ENCODE data around the gene SAMD10. TPM values are rescaled to one million over a fixed set of nuclear protein-coding genes. Genes with fewer than 3 reads are reported as not detected.
"Not testable (repeated sequence)": the region's sequence is repeated elsewhere in the genome, so short reads cannot be mapped to it uniquely, and the experiment has no call there.

Gene SAMD10
- total and polyA plus RNA-seq, 5 donors from 2014 or later, result 5.9 to 14.3 (median 7.8) TPM

DNA sequence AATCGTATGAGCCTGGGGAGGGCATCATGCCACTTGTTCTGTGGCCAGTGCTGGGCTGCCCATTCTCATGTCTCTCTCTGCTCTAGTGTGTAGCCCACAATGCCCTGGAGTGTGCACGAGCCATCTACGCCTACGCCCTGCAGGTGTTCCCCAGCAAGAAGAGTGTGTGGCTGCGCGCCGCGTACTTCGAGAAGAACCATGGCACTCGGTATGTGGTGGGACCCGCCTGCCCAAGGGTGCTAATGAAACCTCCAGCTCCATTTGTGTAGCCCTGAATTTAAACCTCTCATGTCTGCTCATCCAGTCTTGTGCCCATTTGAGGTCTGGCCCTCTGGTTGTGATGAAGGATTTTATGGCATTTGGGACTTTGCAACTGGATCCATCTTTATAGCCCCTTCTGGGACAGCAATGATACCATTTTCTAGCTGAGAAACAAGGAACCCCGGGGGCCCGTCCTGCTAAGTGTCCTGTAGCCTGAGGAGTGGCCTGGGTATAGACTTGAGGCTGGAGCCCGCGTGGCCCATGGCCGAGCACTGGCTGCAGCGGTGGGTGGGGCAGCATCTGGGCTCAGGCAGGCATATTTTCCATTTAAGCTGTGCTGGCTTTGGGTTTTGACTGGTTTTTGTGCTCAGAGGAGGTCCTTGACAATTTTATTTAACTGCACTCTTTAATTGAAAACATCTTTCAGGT is 43.4 kb upstream of the SAMD10 start:
- no peak for DNase-seq
- no peaks in the 10 kb centered on the region for H3K9me3 ChIP-seq (ENCODE audit: control insufficient read depth in 2 of 2, low read length in 2 of 2)
- no peak overlapping the region for H3K4me3 ChIP-seq (ENCODE audit: low read depth, low read length)
- no peaks in the 10 kb centered on the region for H3K27me3 ChIP-seq (ENCODE audit: control insufficient read depth, insufficient read depth, low read length)
- H3K36me3 ChIP-seq (ENCODE audit: control insufficient read depth, insufficient read depth, low read length), result peaks cover 91% of the 10 kb centered on the region
- no peaks in the 10 kb centered on the region for H3K4me1 ChIP-seq (ENCODE audit: control insufficient read depth, insufficient read depth, low read length, poor library complexity, severe bottlenecking)
- H3K4me1 Mint-ChIP-seq, result peaks cover 0 to 3% (median 1%) of the 10 kb centered on the region in 4 donors
- H3K27ac Mint-ChIP-seq, result no peak overlapping the region
- H3K9me3 Mint-ChIP-seq, result peaks cover 0 to 6% (median 0%) of the 10 kb centered on the region in 7 donors
- H3K27ac ChIP-seq (ENCODE audit: insufficient read depth, low read length, poor library complexity, severe bottlenecking), result no peak overlapping the region
- no peak overlapping the region for H3K4me3 Mint-ChIP-seq
- H3K27me3 Mint-ChIP-seq, result no peaks in the 10 kb centered on the region
- peaks cover 29% of the 10 kb centered on the region for H3K36me3 Mint-ChIP-seq
- ATAC-seq (ENCODE audit: low read depth in 2 of 2), result no peak

- Mint-ChIP-seq H3K4me1 (peaks cover 0 to 3% (median 1%) of the 10 kb centered on the region in 4 donors), H3K9me3 (peaks cover 0 to 6% (median 0%) of the 10 kb centered on the region in 7 donors), H3K4me3 (peak overlapping the region in 1 of 4 donors; percentile 2), H3K27me3 (no peaks in the 10 kb centered on the region), H3K36me3 (peaks cover 29% of the 10 kb centered on the region), H3K27ac (no peak overlapping the region)
- no peaks in the 10 kb centered on the region for H3K4me1 ChIP-seq (ENCODE audit: control insufficient read depth, insufficient read depth, low read length, poor library complexity, severe bottlenecking)
- ATAC-seq (ENCODE audit: low read depth in 2 of 2), result no peak
- H3K9me3 ChIP-seq (ENCODE audit: control insufficient read depth in 2 of 2, low read length in 2 of 2), result no peaks in the 10 kb centered on the region
- no peak overlapping the region for H3K4me3 ChIP-seq (ENCODE audit: low read depth, low read length)
- no peaks in the 10 kb centered on the region for H3K27me3 ChIP-seq (ENCODE audit: control insufficient read depth, insufficient read depth, low read length)
- peaks cover 84% of the 10 kb centered on the region for H3K36me3 ChIP-seq (ENCODE audit: control insufficient read depth, insufficient read depth, low read length)
- H3K27ac ChIP-seq (ENCODE audit: insufficient read depth, low read length, poor library complexity, severe bottlenecking), result no peak overlapping the region
- no peak for DNase-seq
These were observed 41.9 kb upstream of the SAMD10 start for GRCh38 chr20:64021124-64021975.

DNA sequence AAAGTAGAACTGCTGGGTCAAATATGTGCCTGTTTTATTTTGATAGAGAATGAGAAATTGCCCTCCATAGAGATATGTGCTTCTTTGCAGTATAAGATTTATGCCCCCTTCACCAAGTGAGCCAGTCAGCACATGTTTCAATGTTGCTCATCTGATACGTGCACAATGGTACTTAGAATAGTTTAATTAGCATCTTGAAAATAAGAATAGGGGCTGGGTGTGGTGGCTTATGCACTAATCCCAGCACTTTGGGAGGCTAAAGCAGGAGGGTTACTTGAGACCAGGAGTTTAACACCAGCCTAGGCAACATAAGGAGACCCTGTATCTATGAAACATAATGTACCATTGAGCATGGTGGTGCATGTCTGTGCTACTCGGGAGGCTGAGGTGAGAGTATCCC is 36.2 kb upstream of the SAMD10 start:
- peaks cover 0 to 30% (median 2%) of the 10 kb centered on the region in 4 donors for H3K4me1 Mint-ChIP-seq
- peaks cover 34% of the 10 kb centered on the region for H3K36me3 Mint-ChIP-seq
- Histone ChIP-seq H3K36me3 (ENCODE audit: control insufficient read depth, insufficient read depth, low read length) (peaks cover 55% of the 10 kb centered on the region), H3K4me3 (ENCODE audit: low read depth, low read length) (no peak overlapping the region), H3K27me3 (ENCODE audit: control insufficient read depth, insufficient read depth, low read length) (no peaks in the 10 kb centered on the region), H3K4me1 (ENCODE audit: control insufficient read depth, insufficient read depth, low read length, poor library complexity, severe bottlenecking) (peaks cover 21% of the 10 kb centered on the region), H3K27ac (ENCODE audit: insufficient read depth, low read length, poor library complexity, severe bottlenecking) (no peak overlapping the region), H3K9me3 (ENCODE audit: control insufficient read depth in 2 of 2, low read length in 2 of 2) (peaks cover 2 to 22% of the 10 kb centered on the region in 2 experiments)
- no peaks in the 10 kb centered on the region for H3K27me3 Mint-ChIP-seq
- DNase-seq (no peak), ATAC-seq (ENCODE audit: low read depth in 2 of 2) (no peak)
- peak overlapping the region in 1 of 4 donors; percentile 50 for H3K4me3 Mint-ChIP-seq
- peak overlapping the region in 1 of 3 donors; percentile 20 for H3K27ac Mint-ChIP-seq
- H3K9me3 Mint-ChIP-seq, result peaks cover 0 to 11% (median 0%) of the 10 kb centered on the region in 7 donors

GRCh38 chr20:64012385-64013154 is 33.1 kb upstream of the SAMD10 start:
- DNase-seq, result peak in 2 of 3 donors; percentile 46 to 47
- H3K27me3 Mint-ChIP-seq; H3K27me3 ChIP-seq (ENCODE audit: control insufficient read depth, insufficient read depth, low read length): not testable (repeated sequence)
- peaks cover 21% of the 10 kb centered on the region for H3K4me1 ChIP-seq (ENCODE audit: control insufficient read depth, insufficient read depth, low read length, poor library complexity, severe bottlenecking)
- peak overlapping the region; percentile 61 for H3K4me3 ChIP-seq (ENCODE audit: low read depth, low read length)
- peaks cover 56% of the 10 kb centered on the region for H3K36me3 ChIP-seq (ENCODE audit: control insufficient read depth, insufficient read depth, low read length)
- peaks cover 0 to 32% (median 11%) of the 10 kb centered on the region in 7 donors for H3K9me3 Mint-ChIP-seq
- peak overlapping the region in 1 of 4 donors; percentile 44 for H3K4me3 Mint-ChIP-seq
- H3K4me1 Mint-ChIP-seq, result peaks cover 0 to 50% (median 4%) of the 10 kb centered on the region in 4 donors
- peak overlapping the region; percentile 68 for H3K27ac ChIP-seq (ENCODE audit: insufficient read depth, low read length, poor library complexity, severe bottlenecking)
- peak in 1 of 2 donors; percentile 72 for ATAC-seq (ENCODE audit: low read depth in 2 of 2)
- peaks cover 34% of the 10 kb centered on the region for H3K36me3 Mint-ChIP-seq
- H3K9me3 ChIP-seq (ENCODE audit: control insufficient read depth in 2 of 2, low read length in 2 of 2), result peaks cover 9 to 52% of the 10 kb centered on the region in 2 experiments
- peak overlapping the region in 2 of 3 donors; percentile 64 to 73 for H3K27ac Mint-ChIP-seq

DNA sequence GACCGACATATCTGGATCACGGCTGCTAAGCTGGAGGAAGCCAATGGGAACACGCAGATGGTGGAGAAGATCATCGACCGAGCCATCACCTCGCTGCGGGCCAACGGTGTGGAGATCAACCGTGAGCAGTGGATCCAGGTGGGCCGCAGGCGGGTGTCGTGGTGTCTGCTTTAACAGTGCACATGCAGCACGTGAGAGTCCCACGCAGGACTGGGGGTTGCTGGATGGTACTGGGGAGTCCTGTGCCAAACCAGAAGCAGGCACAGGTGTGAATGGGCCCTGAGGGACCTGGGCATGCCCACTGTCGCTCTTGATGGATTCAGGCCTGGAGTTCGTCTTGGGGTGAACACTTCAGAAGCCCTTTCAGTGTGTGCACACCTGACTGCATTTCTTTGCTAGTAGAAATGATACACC is 31.9 kb upstream of the SAMD10 start:
- peak in 1 of 2 donors; percentile 39 for ATAC-seq (ENCODE audit: low read depth in 2 of 2)
- Histone ChIP-seq H3K27me3 (ENCODE audit: control insufficient read depth, insufficient read depth, low read length) (no peaks in the 10 kb centered on the region), H3K9me3 (ENCODE audit: control insufficient read depth in 2 of 2, low read length in 2 of 2) (peaks cover 9 to 54% of the 10 kb centered on the region in 2 experiments), H3K4me3 (ENCODE audit: low read depth, low read length) (peak overlapping the region; percentile 50), H3K4me1 (ENCODE audit: control insufficient read depth, insufficient read depth, low read length, poor library complexity, severe bottlenecking) (peaks cover 21% of the 10 kb centered on the region), H3K36me3 (ENCODE audit: control insufficient read depth, insufficient read depth, low read length) (peaks cover 59% of the 10 kb centered on the region), H3K27ac (ENCODE audit: insufficient read depth, low read length, poor library complexity, severe bottlenecking) (peak overlapping the region; percentile 60)
- Mint-ChIP-seq H3K9me3 (peaks cover 0 to 32% (median 11%) of the 10 kb centered on the region in 7 donors), H3K4me3 (peak overlapping the region in 2 of 4 donors; percentile 28 to 53), H3K27ac (peak overlapping the region in 2 of 3 donors; percentile 44 to 96), H3K27me3 (no peaks in the 10 kb centered on the region), H3K36me3 (peaks cover 35% of the 10 kb centered on the region), H3K4me1 (peaks cover 0 to 47% (median 4%) of the 10 kb centered on the region in 4 donors)
- DNase-seq, result peak in 2 of 3 donors; percentile 12 to 16

- peaks cover 60% of the 10 kb centered on the region for H3K36me3 ChIP-seq (ENCODE audit: control insufficient read depth, insufficient read depth, low read length)
- peaks cover 35% of the 10 kb centered on the region for H3K36me3 Mint-ChIP-seq
- peaks cover 0 to 32% (median 11%) of the 10 kb centered on the region in 7 donors for H3K9me3 Mint-ChIP-seq
- peaks cover 21% of the 10 kb centered on the region for H3K4me1 ChIP-seq (ENCODE audit: control insufficient read depth, insufficient read depth, low read length, poor library complexity, severe bottlenecking)
- no peak for DNase-seq
- H3K4me1 Mint-ChIP-seq, result peaks cover 0 to 47% (median 4%) of the 10 kb centered on the region in 4 donors
- no peaks in the 10 kb centered on the region for H3K27me3 Mint-ChIP-seq
- no peaks in the 10 kb centered on the region for H3K27me3 ChIP-seq (ENCODE audit: control insufficient read depth, insufficient read depth, low read length)
- peak overlapping the region in 1 of 4 donors; percentile 28 for H3K4me3 Mint-ChIP-seq
- peak overlapping the region; percentile 60 for H3K27ac ChIP-seq (ENCODE audit: insufficient read depth, low read length, poor library complexity, severe bottlenecking)
- ATAC-seq (ENCODE audit: low read depth in 2 of 2), result no peak
- H3K4me3 ChIP-seq (ENCODE audit: low read depth, low read length), result peak overlapping the region; percentile 50
- peak overlapping the region in 1 of 3 donors; percentile 44 for H3K27ac Mint-ChIP-seq
- H3K9me3 ChIP-seq (ENCODE audit: control insufficient read depth in 2 of 2, low read length in 2 of 2), result peaks cover 9 to 54% of the 10 kb centered on the region in 2 experiments
These were observed 31.3 kb upstream of the SAMD10 start for GRCh38 chr20:64010711-64011237.

All from CD4-positive, CD25-positive, alpha-beta regulatory T cell (primary cell).